Neural progenitor cell (in vitro differentiated cells): ENCODE data around the gene ZNF219.

ENCODE experiments used
- CTCF ChIP-seq: fragments of 200-600 bp; sonication (generic); IDR thresholded peaks from 2 replicates; pipeline ENCODE4 v1.5.1; 2017; ENCODE audit warnings: antibody characterized with exemption, mild to moderate bottlenecking
- EZH2 ChIP-seq: fragments of 200-600 bp; sonication (generic); IDR thresholded peaks from 2 replicates; pipeline ENCODE4 v1.6.1; 2017; ENCODE audit warnings: antibody characterized with exemption, mild to moderate bottlenecking, moderate library complexity

- TF ChIP-seq CTCF, result no peak
- TF ChIP-seq EZH2, result no peak
Observed at GRCh38 chr14:21081521-21082142, 16.8 kb downstream of the ZNF219 start.
